ENCODE results near the gene CHCHD3. TPM values are rescaled to one million over a fixed set of nuclear protein-coding genes. Genes with fewer than 3 reads are reported as not detected.

The CHCHD3 gene
- total and polyA plus RNA-seq, 4 donors, result 20.1 to 78.0 (median 46.9) TPM

GRCh38 chr7:132996581-132997242, 85.2 kb downstream of the CHCHD3 start:
- no peaks in the 10 kb centered on the region for H3K36me3 ChIP-seq (ENCODE audit: control insufficient read depth in 4 of 4, insufficient read depth in 4 of 4, low read length in 4 of 4)
- no peaks in the 10 kb centered on the region for H3K9me3 ChIP-seq (ENCODE audit: control insufficient read depth in 4 of 4, insufficient read depth in 3 of 4, low read length in 3 of 4)
- ATAC-seq (ENCODE audit: insufficient read depth, low FRiP score) (no peak), DNase-seq (no peak)
- H3K9ac ChIP-seq (ENCODE audit: insufficient read depth in 1 of 2, low read length in 2 of 2), result no peak overlapping the region
- no peak overlapping the region for H3K27ac ChIP-seq (ENCODE audit: low read depth in 1 of 2, low read length in 1 of 2)
- TF ChIP-seq CTCF (IDR thresholded peaks at IDR 0.05; ENCODE audit: control extremely low read depth, extremely low read depth), result no peak
- peaks cover 0 to 20% (median 9%) of the 10 kb centered on the region in 5 donors for H3K4me1 ChIP-seq (ENCODE audit: control insufficient read depth in 5 of 5, insufficient read depth in 5 of 5, low read length in 5 of 5)
- 76 to 86% methylated on average over 17 of the region's 17 CpGs for whole genome bisulfite sequencing, 2 donors
- H3K27me3 ChIP-seq (ENCODE audit: control insufficient read depth in 3 of 3, insufficient read depth in 3 of 3, low read length in 2 of 3), result no peaks in the 10 kb centered on the region
- H3K4me3 ChIP-seq, result no peak overlapping the region

- Histone ChIP-seq H3K9me3 (ENCODE audit: control insufficient read depth in 4 of 4, insufficient read depth in 3 of 4, low read length in 3 of 4) (no peaks in the 10 kb centered on the region), H3K27ac (ENCODE audit: low read depth in 1 of 2, low read length in 1 of 2) (no peak overlapping the region), H3K9ac (ENCODE audit: insufficient read depth in 1 of 2, low read length in 2 of 2) (no peak overlapping the region), H3K27me3 (ENCODE audit: control insufficient read depth in 3 of 3, insufficient read depth in 3 of 3, low read length in 2 of 3) (no peaks in the 10 kb centered on the region), H3K4me1 (ENCODE audit: control insufficient read depth in 5 of 5, insufficient read depth in 5 of 5, low read length in 5 of 5) (peaks cover 0 to 23% (median 10%) of the 10 kb centered on the region in 5 donors), H3K36me3 (ENCODE audit: control insufficient read depth in 4 of 4, insufficient read depth in 4 of 4, low read length in 4 of 4) (no peaks in the 10 kb centered on the region), H3K4me3 (no peak overlapping the region)
- TF ChIP-seq CTCF (IDR thresholded peaks at IDR 0.05; ENCODE audit: control extremely low read depth, extremely low read depth), result no peak
- DNase-seq, result no peak
- WGBS, 2 donors, result 83 to 89% methylated on average over 5 of the region's 5 CpGs
- no peak for ATAC-seq (ENCODE audit: insufficient read depth, low FRiP score)
These were observed 88.4 kb downstream of the CHCHD3 start for GRCh38 chr7:132993377-132994013.

- DNase-seq (peak in 2 of 3 donors; percentile 15 to 38), ATAC-seq (ENCODE audit: insufficient read depth, low FRiP score) (no peak)
- H3K4me3 ChIP-seq, result no peak overlapping the region
- TF ChIP-seq CTCF (IDR thresholded peaks at IDR 0.05; ENCODE audit: control extremely low read depth, extremely low read depth), result no peak
- H3K27ac ChIP-seq (ENCODE audit: low read depth in 1 of 2, low read length in 1 of 2), result no peak overlapping the region
- H3K9me3 ChIP-seq (ENCODE audit: control insufficient read depth in 4 of 4, insufficient read depth in 3 of 4, low read length in 3 of 4), result no peaks in the 10 kb centered on the region
- H3K36me3 ChIP-seq (ENCODE audit: control insufficient read depth in 4 of 4, insufficient read depth in 4 of 4, low read length in 4 of 4), result no peaks in the 10 kb centered on the region
- no peaks in the 10 kb centered on the region for H3K27me3 ChIP-seq (ENCODE audit: control insufficient read depth in 3 of 3, insufficient read depth in 3 of 3, low read length in 2 of 3)
- peaks cover 0 to 23% (median 10%) of the 10 kb centered on the region in 5 donors for H3K4me1 ChIP-seq (ENCODE audit: control insufficient read depth in 5 of 5, insufficient read depth in 5 of 5, low read length in 5 of 5)
- H3K9ac ChIP-seq (ENCODE audit: insufficient read depth in 1 of 2, low read length in 2 of 2), result no peak overlapping the region
- 81 to 87% methylated on average over 9 of the region's 9 CpGs for WGBS, 2 donors
These were observed 90.0 kb downstream of the CHCHD3 start for GRCh38 chr7:132991615-132992587.

Measured in lung (tissue), 12 donors.